Aorta (tissue), 5 donors: Measurements from ENCODE around the gene ASB8. TPM values are rescaled to one million over a fixed set of nuclear protein-coding genes. Genes with fewer than 3 reads are reported as not detected.
"Not testable (repeated sequence)": the region's sequence is repeated elsewhere in the genome, so short reads cannot be mapped to it uniquely, and the experiment has no call there.

Source experiments
- ATAC-seq: fragments of 200-7000 bp; cut with Tn5 transposase; one replicate; pipeline ENCODE4 v1.9.1; 2022; ENCODE audit warnings: moderate library complexity; ENCODE audit not compliant: low FRiP score
- DNase-seq, 2 donors: peaks; one replicate each; pipeline ENCODE4 v3.0.0-alpha.2; 2020
- H3K27ac ChIP-seq, 2 donors: one replicate each; pipeline ENCODE4 v1.5.1; 2013; ENCODE audit warnings: low read length in 2 of 2, mild to moderate bottlenecking in 2 of 2, moderate library complexity in 2 of 2, control low read depth in 1 of 2, inconsistent platforms in 1 of 2, low read depth in 1 of 2
- H3K27me3 ChIP-seq, 2 donors: one replicate each; pipeline ENCODE4 v1.6.1; 2013; ENCODE audit warnings: control low read depth in 1 of 2, low read length in 1 of 2, mild to moderate bottlenecking in 1 of 2, moderate library complexity in 1 of 2; ENCODE audit not compliant: insufficient read depth in 2 of 2, control insufficient read depth in 1 of 2
- H3K36me3 ChIP-seq, 2 donors: one replicate each; pipeline ENCODE4 v1.6.1; 2013; ENCODE audit warnings: control low read depth in 1 of 2, low read length in 1 of 2, mild to moderate bottlenecking in 1 of 2; ENCODE audit not compliant: insufficient read depth in 2 of 2, control insufficient read depth in 1 of 2
- H3K4me1 ChIP-seq, 2 donors: one replicate each; pipeline ENCODE4 v1.6.1; 2013; ENCODE audit warnings: low read length in 2 of 2, control low read depth in 1 of 2, mild to moderate bottlenecking in 1 of 2, moderate library complexity in 1 of 2; ENCODE audit not compliant: insufficient read depth in 2 of 2, control insufficient read depth in 1 of 2
- H3K4me3 ChIP-seq, 2 donors: one replicate each; pipeline ENCODE4 v1.5.1; 2013; ENCODE audit warnings: low read length in 2 of 2, control low read depth in 1 of 2, mild to moderate bottlenecking in 1 of 2
- H3K9me3 ChIP-seq: one replicate; pipeline ENCODE4 v1.6.1; 2013; ENCODE audit warnings: mild to moderate bottlenecking, low read length; ENCODE audit not compliant: control insufficient read depth
- WGBS, 2 donors: extraction: QIAGEN DNeasy Blood & Tissue Kit; methylation state at CpG; one replicate each; pipeline ENCODE4 v1.1.7; 2013; 5-methylcytosine and 5-hydroxymethylcytosine counted together
- intact Hi-C, 2 donors: fragments of 100-400 bp; cut with DNase I; formaldehyde crosslinking; loops; one replicate each; pipeline versions ENCODE4 v1.14.2 to v1.15.0; 2022
- polyA plus RNA-seq, 2 donors: library from polyadenylated mRNA; stranded (reverse); fragments of 200-250 nt; gene quantifications; one replicate each; pipeline ENCODE4 v1.2.3, GENCODE V29; 2013
- total RNA-seq, 2 donors: library from RNA; stranded (reverse); fragmentation: NEBNext Ultra II Directional; extraction: Animal tissue kit (Norgen Biotek cat#: 25700); gene quantifications; one replicate each; pipeline ENCODE4 v1.2.1, GENCODE V29; 2021
- donor health status: healthy with polysubstance abuse.
- donor health status: Bipolar disorder and iron deficiency.
- donor health status: DM: no; HTN: no; CAD: no.
- donor health status: DM: no; HTN: no; CAD: no.
- donor health status: DM: yes; HTN: yes; CAD: no.

ASB8 gene
- total and polyA plus RNA-seq, 4 donors: 20.7 to 34.2 (median 29.2) TPM

GRCh38 chr12:48122065-48122834 lies 35.1 kb downstream of the ASB8 start:
- ATAC-seq (no peak), DNase-seq (no peak)
- Histone ChIP-seq H3K27me3 (no peaks in the 10 kb centered on the region), H3K4me1 (peaks cover 0 to 1% of the 10 kb centered on the region in 2 donors), H3K27ac (no peak overlapping the region), H3K9me3 (no peaks in the 10 kb centered on the region), H3K36me3 (no peaks in the 10 kb centered on the region), H3K4me3 (no peak overlapping the region)
- intact Hi-C loops: loop anchor here in 1 of 2 donors (5.0 kb wide), 1 partner anchor 35 kb away; the partner anchor contains the start of gene ASB8
- 89 to 95% methylated on average over 2 of the region's 2 CpGs for WGBS, 2 donors

DNA sequence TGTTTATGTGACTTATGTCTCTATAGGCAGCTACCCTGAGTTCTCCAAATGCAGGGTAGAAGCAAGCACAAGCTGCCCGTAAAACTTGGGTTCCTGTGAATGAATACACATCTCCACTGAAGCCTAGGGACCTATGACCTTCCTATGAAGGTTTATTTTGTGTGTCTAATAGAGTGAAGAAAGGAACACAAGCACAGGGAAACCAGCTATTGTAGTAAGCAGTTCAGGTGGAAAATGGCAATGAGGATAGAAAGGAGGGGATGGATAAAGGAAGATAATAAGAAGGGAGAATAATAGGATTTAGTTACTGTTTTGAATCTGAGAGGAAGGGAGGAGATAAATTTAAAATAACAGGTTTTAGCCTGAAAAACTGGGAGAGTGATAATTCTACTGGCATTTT lies 35.8 kb downstream of the ASB8 start:
- intact Hi-C loops: loop anchor here in 1 of 2 donors (5.0 kb wide), 1 partner anchor 36 kb away; the partner anchor contains the start of gene ASB8

DNA sequence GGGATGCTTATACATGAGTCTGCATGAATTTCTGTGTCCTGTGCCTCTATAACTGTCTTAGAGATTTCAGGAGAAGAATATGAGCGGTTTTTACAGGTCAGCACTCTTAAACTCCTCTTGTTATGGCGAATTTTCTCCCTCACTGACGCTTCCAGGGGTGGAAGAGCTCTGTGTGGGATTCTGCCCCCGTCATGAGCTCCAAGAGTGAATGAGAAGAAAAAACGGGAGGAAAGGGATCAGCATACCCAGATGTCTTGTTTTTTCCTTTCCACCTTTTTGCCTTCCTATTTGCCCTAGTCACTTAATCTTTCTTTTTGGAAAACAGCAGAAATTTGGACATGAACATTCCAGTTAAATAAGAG lies 37.5 kb downstream of the ASB8 start:
- H3K4me1 ChIP-seq: peaks cover 0 to 1% of the 10 kb centered on the region in 2 donors
- H3K9me3 ChIP-seq: no peaks in the 10 kb centered on the region
- intact Hi-C loops: loop anchor here (1.0 to 5.0 kb wide), 2 partner anchors 14 to 37 kb away; partner anchors contain the start of genes ASB8 (in 1 of the 2) and SENP1 (in 1 of the 2)
- no peaks in the 10 kb centered on the region for H3K36me3 ChIP-seq
- WGBS, 2 donors: 1 to 2% methylated on average over 5 of the region's 5 CpGs
- H3K27ac ChIP-seq: peak overlapping the region in 1 of 2 donors; percentile 22
- H3K27me3 ChIP-seq: no peaks in the 10 kb centered on the region
- peak; percentile 34 for ATAC-seq
- H3K4me3 ChIP-seq: peak overlapping the region; percentile 96 to 97
- DNase-seq: no peak

More for the DNA sequence above, 35.8 kb downstream of the ASB8 start:
- H3K27me3 ChIP-seq: no peaks in the 10 kb centered on the region
- DNase-seq (no peak), ATAC-seq (no peak)
- H3K4me1 ChIP-seq: peaks cover 0 to 1% of the 10 kb centered on the region in 2 donors
- H3K36me3 ChIP-seq: no peaks in the 10 kb centered on the region
- no peak overlapping the region for H3K4me3 ChIP-seq
- H3K27ac ChIP-seq: no peak overlapping the region
- 91 to 92% methylated on average over 1 of the region's 1 CpG for WGBS, 2 donors
- H3K9me3 ChIP-seq: no peaks in the 10 kb centered on the region

DNA sequence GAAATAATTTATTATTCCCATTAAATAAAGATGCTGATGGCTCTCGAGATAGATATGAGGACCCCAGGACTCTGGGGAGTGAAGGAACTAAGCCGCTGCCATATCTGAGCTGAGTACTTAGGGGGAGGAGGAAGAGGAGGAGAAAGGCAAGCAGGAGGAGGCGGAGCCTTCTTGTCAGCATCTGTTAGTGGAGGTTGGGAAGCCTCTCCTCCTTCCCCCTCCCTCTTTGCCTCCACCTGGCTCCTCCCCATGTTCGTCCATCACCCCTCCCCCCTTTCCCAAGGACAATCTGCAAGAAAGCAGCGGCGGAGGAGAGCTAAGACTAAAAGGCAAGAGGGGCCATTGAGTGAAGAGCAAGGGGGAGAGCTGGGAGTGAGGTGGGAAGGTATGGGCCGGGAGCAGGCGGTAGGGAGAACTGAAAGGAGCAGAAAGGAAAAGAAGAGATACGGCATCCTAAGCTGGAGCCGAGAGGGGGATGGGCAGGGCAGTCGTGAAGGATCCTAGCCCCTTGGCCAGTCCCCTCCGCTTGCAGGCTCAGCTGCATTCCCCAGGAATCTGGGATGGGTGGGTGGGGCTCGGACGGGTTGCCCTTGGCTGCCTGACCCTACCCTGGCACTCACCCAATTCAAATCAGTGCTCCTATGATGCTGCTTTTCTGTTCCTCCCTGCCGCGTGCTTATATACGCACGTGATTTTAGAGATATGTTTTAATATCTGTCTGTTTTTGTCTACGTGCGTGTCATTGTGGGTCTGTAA lies 38.1 kb downstream of the ASB8 start, which contains the start of gene PFKM:
Gene PFKM (plus strand): TSS at position 287 of the 756 bp plus-strand sequence. CDS start 3,411 bp downstream, outside the sequence.
- DNase-seq (peak; percentile 86 to 89), ATAC-seq (peak; percentile 96)
- Histone ChIP-seq H3K27me3 (no peaks in the 10 kb centered on the region), H3K9me3 (no peaks in the 10 kb centered on the region), H3K36me3 (no peaks in the 10 kb centered on the region), H3K4me1 (peaks cover 0 to 1% of the 10 kb centered on the region in 2 donors), H3K4me3 (peak within 1 kb of the TSS; percentile 96 to 97), H3K27ac (peak within 1 kb of the TSS in 1 of 2 donors; percentile 44)
- intact Hi-C loops: loop anchor here in 1 of 2 donors (1.0 kb wide), 1 partner anchor 13 kb away; the partner anchor contains the start of gene SENP1
- 1% methylated on average over 18 to 20 of the region's 20 CpGs for WGBS, 2 donors

- ATAC-seq (no peak), DNase-seq (no peak)
- Histone ChIP-seq H3K4me3 (peak overlapping the region in 1 of 2 donors; percentile 97), H3K36me3 (no peaks in the 10 kb centered on the region), H3K27me3 (no peaks in the 10 kb centered on the region), H3K4me1 (peaks cover 0 to 1% of the 10 kb centered on the region in 2 donors), H3K27ac (no peak overlapping the region), H3K9me3 (no peaks in the 10 kb centered on the region)
- intact Hi-C loops: no loop called here
- 27 to 35% methylated on average over 3 of the region's 3 CpGs for WGBS, 2 donors
Observed at GRCh38 chr12:48118284-48118871, 38.9 kb downstream of the ASB8 start.

GRCh38 chr12:48115957-48116356 lies 41.4 kb downstream of the ASB8 start:
- no peak overlapping the region for H3K4me3 ChIP-seq
- 92 to 93% methylated on average over 1 of the region's 1 CpG for WGBS, 2 donors
- ATAC-seq: no peak

GRCh38 chr12:48111312-48111693 lies 46.0 kb downstream of the ASB8 start:
- H3K27ac ChIP-seq, ATAC-seq, DNase-seq, H3K4me1 ChIP-seq, H3K9me3 ChIP-seq, intact Hi-C loops, H3K4me3 ChIP-seq, H3K36me3 ChIP-seq, H3K27me3 ChIP-seq: not testable (repeated sequence)
- 94 to 95% methylated on average over 5 of the region's 5 CpGs for WGBS, 2 donors

More at GRCh38 chr12:48115957-48116356, 41.4 kb downstream of the ASB8 start:
- Histone ChIP-seq H3K9me3 (no peaks in the 10 kb centered on the region), H3K36me3 (no peaks in the 10 kb centered on the region), H3K4me1 (peaks cover 0 to 1% of the 10 kb centered on the region in 2 donors), H3K27me3 (no peaks in the 10 kb centered on the region), H3K27ac (no peak overlapping the region)
- DNase-seq: no peak
- intact Hi-C loops: no loop called here

GRCh38 chr12:48110691-48111311 lies 46.5 kb downstream of the ASB8 start:
- intact Hi-C loops: no loop called here

More at GRCh38 chr12:48110691-48111311, 46.5 kb downstream of the ASB8 start:
- no peak overlapping the region for H3K4me3 ChIP-seq
- H3K9me3 ChIP-seq: no peaks in the 10 kb centered on the region
- peaks cover 0 to 4% of the 10 kb centered on the region in 2 donors for H3K4me1 ChIP-seq
- WGBS, 2 donors: 79 to 82% methylated on average over 1 of the region's 1 CpG
- no peak for DNase-seq
- no peak for ATAC-seq
- H3K27ac ChIP-seq: no peak overlapping the region
- no peaks in the 10 kb centered on the region for H3K36me3 ChIP-seq
- H3K27me3 ChIP-seq: no peaks in the 10 kb centered on the region
